Adipocyte (in vitro differentiated cells): ENCODE results near the gene PLA2G4D.

Experiments used
- DNase-seq: peaks from one replicate; pipeline ENCODE4 v3.0.0-alpha.2; 2015; ENCODE audit warnings: low read depth
- H3K27me3 ChIP-seq: replicated peaks from 2 replicates; pipeline ENCODE4 v1.7.0; 2013; ENCODE audit warnings: mild to moderate bottlenecking, low read length, moderate library complexity; ENCODE audit not compliant: control insufficient read depth, insufficient read depth
- H3K36me3 ChIP-seq: 2 replicates; pipeline ENCODE4 v1.7.0; 2013; ENCODE audit warnings: low read length, mild to moderate bottlenecking, moderate library complexity; ENCODE audit not compliant: control insufficient read depth, insufficient read depth, severe bottlenecking
- H3K4me1 ChIP-seq: 2 replicates; pipeline ENCODE4 v1.7.0; 2013; ENCODE audit warnings: mild to moderate bottlenecking, low read length, moderate library complexity; ENCODE audit not compliant: control insufficient read depth, insufficient read depth
- H3K4me3 ChIP-seq: 2 replicates; pipeline ENCODE4 v1.7.0; 2013; ENCODE audit warnings: mild to moderate bottlenecking, low read length, moderate library complexity
- H3K9ac ChIP-seq: 2 replicates; pipeline ENCODE4 v1.7.0; 2013; ENCODE audit warnings: mild to moderate bottlenecking, low read length, moderate library complexity
- H3K9me3 ChIP-seq: 2 replicates; pipeline ENCODE4 v1.7.0; 2013; ENCODE audit warnings: mild to moderate bottlenecking, low read length, moderate library complexity; ENCODE audit not compliant: control insufficient read depth

Gene PLA2G4D

GRCh38 chr15:42057799-42058646 is 36.3 kb downstream of the PLA2G4D start:
- DNase-seq: no peak
- no peaks in the 10 kb centered on the region for H3K4me1 ChIP-seq
- H3K4me3 ChIP-seq: no peak overlapping the region
- peaks cover 52% of the 10 kb centered on the region for H3K27me3 ChIP-seq
- no peak overlapping the region for H3K9ac ChIP-seq
- no peaks in the 10 kb centered on the region for H3K9me3 ChIP-seq
- no peaks in the 10 kb centered on the region for H3K36me3 ChIP-seq

GRCh38 chr15:42056934-42057798 is 37.2 kb downstream of the PLA2G4D start:
- peak; percentile 66 for DNase-seq
- no peaks in the 10 kb centered on the region for H3K4me1 ChIP-seq
- H3K36me3 ChIP-seq: no peaks in the 10 kb centered on the region
- peaks cover 49% of the 10 kb centered on the region for H3K27me3 ChIP-seq
- no peaks in the 10 kb centered on the region for H3K9me3 ChIP-seq
- no peak overlapping the region for H3K9ac ChIP-seq
- no peak overlapping the region for H3K4me3 ChIP-seq

GRCh38 chr15:42053914-42054313 is 40.4 kb downstream of the PLA2G4D start:
- no peak for DNase-seq
- peaks cover 53% of the 10 kb centered on the region for H3K27me3 ChIP-seq
- H3K9me3 ChIP-seq: no peaks in the 10 kb centered on the region
- no peaks in the 10 kb centered on the region for H3K4me1 ChIP-seq
- H3K4me3 ChIP-seq: no peak overlapping the region
- no peak overlapping the region for H3K9ac ChIP-seq
- no peaks in the 10 kb centered on the region for H3K36me3 ChIP-seq

GRCh38 chr15:42053010-42053409 is 41.4 kb downstream of the PLA2G4D start:
- Histone ChIP-seq H3K4me1 (no peaks in the 10 kb centered on the region), H3K9ac (no peak overlapping the region), H3K36me3 (no peaks in the 10 kb centered on the region), H3K4me3 (no peak overlapping the region), H3K27me3 (peaks cover 58% of the 10 kb centered on the region), H3K9me3 (no peaks in the 10 kb centered on the region)
- DNase-seq: no peak

GRCh38 chr15:42050484-42051255 is 43.7 kb downstream of the PLA2G4D start:
- Histone ChIP-seq H3K27me3 (peaks cover 62% of the 10 kb centered on the region), H3K4me3 (no peak overlapping the region), H3K36me3 (no peaks in the 10 kb centered on the region), H3K4me1 (no peaks in the 10 kb centered on the region), H3K9me3 (no peaks in the 10 kb centered on the region), H3K9ac (no peak overlapping the region)
- DNase-seq: no peak

- no peak for DNase-seq
- Histone ChIP-seq H3K9me3 (no peaks in the 10 kb centered on the region), H3K4me3 (no peak overlapping the region), H3K27me3 (peaks cover 54% of the 10 kb centered on the region), H3K9ac (no peak overlapping the region), H3K36me3 (no peaks in the 10 kb centered on the region), H3K4me1 (no peaks in the 10 kb centered on the region)
Measured at GRCh38 chr15:42048821-42049200, 45.6 kb downstream of the PLA2G4D start.

- no peaks in the 10 kb centered on the region for H3K36me3 ChIP-seq
- no peak for DNase-seq
- H3K9me3 ChIP-seq: no peaks in the 10 kb centered on the region
- peaks cover 50% of the 10 kb centered on the region for H3K27me3 ChIP-seq
- H3K9ac ChIP-seq: no peak overlapping the region
- no peaks in the 10 kb centered on the region for H3K4me1 ChIP-seq
- H3K4me3 ChIP-seq: no peak overlapping the region
Measured at GRCh38 chr15:42048080-42048820, 46.1 kb downstream of the PLA2G4D start.

- Histone ChIP-seq H3K9ac (no peak overlapping the region), H3K4me1 (no peaks in the 10 kb centered on the region), H3K36me3 (no peaks in the 10 kb centered on the region), H3K9me3 (no peaks in the 10 kb centered on the region), H3K4me3 (no peak overlapping the region), H3K27me3 (peaks cover 44% of the 10 kb centered on the region)
- no peak for DNase-seq
Measured at GRCh38 chr15:42046597-42046996, 47.8 kb downstream of the PLA2G4D start.

GRCh38 chr15:42045211-42045615 is 49.1 kb downstream of the PLA2G4D start:
- Histone ChIP-seq H3K9ac (no peak overlapping the region), H3K4me1 (no peaks in the 10 kb centered on the region), H3K27me3 (peaks cover 38% of the 10 kb centered on the region), H3K36me3 (no peaks in the 10 kb centered on the region), H3K4me3 (no peak overlapping the region), H3K9me3 (no peaks in the 10 kb centered on the region)
- DNase-seq: no peak

- Histone ChIP-seq H3K4me1 (no peaks in the 10 kb centered on the region), H3K4me3 (no peak overlapping the region), H3K9me3 (no peaks in the 10 kb centered on the region), H3K27me3 (peaks cover 26% of the 10 kb centered on the region), H3K9ac (no peak overlapping the region), H3K36me3 (no peaks in the 10 kb centered on the region)
- DNase-seq: no peak
Measured at GRCh38 chr15:42042602-42043400, 51.6 kb downstream of the PLA2G4D start.
